KMS-11 (cell line): ENCODE results near the gene RTBDN.

Source experiments
- H2AFZ ChIP-seq: fragments of 200-600 bp; sonication (generic); 2 replicates; pipeline ENCODE4 v1.6.1; 2016; ENCODE audit warnings: antibody characterized with exemption, mixed run types, low read depth
- H3K27ac ChIP-seq: fragments of 200-600 bp; sonication (generic); 2 replicates; pipeline ENCODE4 v1.6.1; 2016; ENCODE audit warnings: mild to moderate bottlenecking, mixed run types
- H3K27me3 ChIP-seq: fragments of 200-600 bp; sonication (generic); 2 replicates; pipeline ENCODE4 v1.6.1; 2017; ENCODE audit warnings: mild to moderate bottlenecking, low read depth, mixed run types, moderate library complexity; ENCODE audit not compliant: insufficient read depth
- H3K36me3 ChIP-seq: fragments of 200-600 bp; sonication (generic); 2 replicates; pipeline ENCODE4 v1.6.1; 2017; ENCODE audit warnings: mild to moderate bottlenecking, mixed run types; ENCODE audit not compliant: insufficient read depth
- H3K4me1 ChIP-seq: fragments of 200-600 bp; sonication (generic); 2 replicates; pipeline ENCODE4 v1.6.1; 2016; ENCODE audit warnings: mild to moderate bottlenecking, low read depth, mixed run types; ENCODE audit not compliant: poor library complexity, severe bottlenecking
- H3K4me2 ChIP-seq: fragments of 200-600 bp; sonication (generic); 2 replicates; pipeline ENCODE4 v1.7.0; 2016; ENCODE audit warnings: mild to moderate bottlenecking, mixed run types
- H3K4me3 ChIP-seq: fragments of 200-600 bp; sonication (generic); IDR thresholded peaks from 2 replicates; pipeline ENCODE4 v1.6.1; 2017; ENCODE audit warnings: low read depth, low read length, mixed read lengths; ENCODE audit not compliant: insufficient read depth
- H3K79me2 ChIP-seq: fragments of 200-600 bp; sonication (generic); 2 replicates; pipeline ENCODE4 v1.6.1; 2016; ENCODE audit warnings: low read depth, mixed run types; ENCODE audit not compliant: insufficient read depth
- H3K9ac ChIP-seq: fragments of 200-600 bp; sonication (generic); 2 replicates; pipeline ENCODE4 v1.6.1; 2016; ENCODE audit warnings: mild to moderate bottlenecking, mixed run types
- H4K20me1 ChIP-seq: fragments of 200-600 bp; sonication (generic); 2 replicates; pipeline ENCODE4 v1.6.1; 2016; ENCODE audit warnings: mild to moderate bottlenecking, mixed run types; ENCODE audit not compliant: insufficient read depth
- CTCF ChIP-seq: fragments of 200-600 bp; sonication (generic); conservative IDR thresholded peaks from 2 replicates; pipeline ENCODE4 v1.6.1; 2017; ENCODE audit warnings: low read depth, mild to moderate bottlenecking, antibody characterized with exemption, low read length, moderate library complexity, mixed read lengths

RTBDN gene

GRCh38 chr19:12783291-12783848 is 51.0 kb downstream of the RTBDN start:
- Histone ChIP-seq H3K36me3 (no peaks in the 10 kb centered on the region), H3K27me3 (no peaks in the 10 kb centered on the region), H3K4me3 (no peak overlapping the region), H3K4me2 (no peak overlapping the region), H3K9ac (no peak overlapping the region), H3K27ac (no peak overlapping the region), H2AFZ (no peak overlapping the region), H3K79me2 (no peaks in the 10 kb centered on the region), H4K20me1 (no peaks in the 10 kb centered on the region), H3K4me1 (peaks cover 55% of the 10 kb centered on the region)
- TF ChIP-seq CTCF, result no peak

- H2AFZ ChIP-seq, result peak overlapping the region; percentile 96
- H4K20me1 ChIP-seq, result no peaks in the 10 kb centered on the region
- no peak for TF ChIP-seq CTCF
- H3K79me2 ChIP-seq, result no peaks in the 10 kb centered on the region
- H3K36me3 ChIP-seq, result no peaks in the 10 kb centered on the region
- no peak overlapping the region for H3K4me3 ChIP-seq
- peak overlapping the region; percentile 96 for H3K4me2 ChIP-seq
- no peak overlapping the region for H3K9ac ChIP-seq
- H3K27ac ChIP-seq, result peak overlapping the region; percentile 39; the same call in 1 of the 2 replicates
- H3K4me1 ChIP-seq, result peaks cover 49% of the 10 kb centered on the region
- no peaks in the 10 kb centered on the region for H3K27me3 ChIP-seq
These were observed 51.7 kb downstream of the RTBDN start for GRCh38 chr19:12782424-12783290.

DNA sequence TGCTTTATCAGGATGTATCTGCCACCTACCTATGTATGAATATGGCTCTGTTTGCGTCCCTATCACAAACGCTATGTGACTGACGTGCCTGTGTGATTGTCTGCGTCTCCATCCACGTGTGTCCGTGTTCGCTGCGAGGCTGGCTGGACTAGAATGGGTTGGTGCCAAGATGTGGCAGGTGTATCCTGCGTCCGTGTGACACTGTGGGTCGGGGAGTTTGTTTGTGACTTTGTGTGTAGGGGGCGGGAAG is 52.3 kb downstream of the RTBDN start:
- no peaks in the 10 kb centered on the region for H3K79me2 ChIP-seq
- peak overlapping the region; percentile 96 for H2AFZ ChIP-seq
- no peak for TF ChIP-seq CTCF
- no peaks in the 10 kb centered on the region for H3K27me3 ChIP-seq
- no peaks in the 10 kb centered on the region for H4K20me1 ChIP-seq
- peak overlapping the region; percentile 39; the same call in 1 of the 2 replicates for H3K27ac ChIP-seq
- no peaks in the 10 kb centered on the region for H3K36me3 ChIP-seq
- peaks cover 46% of the 10 kb centered on the region for H3K4me1 ChIP-seq
- no peak overlapping the region for H3K4me3 ChIP-seq
- H3K9ac ChIP-seq, result no peak overlapping the region
- peak overlapping the region; percentile 96 for H3K4me2 ChIP-seq

DNA sequence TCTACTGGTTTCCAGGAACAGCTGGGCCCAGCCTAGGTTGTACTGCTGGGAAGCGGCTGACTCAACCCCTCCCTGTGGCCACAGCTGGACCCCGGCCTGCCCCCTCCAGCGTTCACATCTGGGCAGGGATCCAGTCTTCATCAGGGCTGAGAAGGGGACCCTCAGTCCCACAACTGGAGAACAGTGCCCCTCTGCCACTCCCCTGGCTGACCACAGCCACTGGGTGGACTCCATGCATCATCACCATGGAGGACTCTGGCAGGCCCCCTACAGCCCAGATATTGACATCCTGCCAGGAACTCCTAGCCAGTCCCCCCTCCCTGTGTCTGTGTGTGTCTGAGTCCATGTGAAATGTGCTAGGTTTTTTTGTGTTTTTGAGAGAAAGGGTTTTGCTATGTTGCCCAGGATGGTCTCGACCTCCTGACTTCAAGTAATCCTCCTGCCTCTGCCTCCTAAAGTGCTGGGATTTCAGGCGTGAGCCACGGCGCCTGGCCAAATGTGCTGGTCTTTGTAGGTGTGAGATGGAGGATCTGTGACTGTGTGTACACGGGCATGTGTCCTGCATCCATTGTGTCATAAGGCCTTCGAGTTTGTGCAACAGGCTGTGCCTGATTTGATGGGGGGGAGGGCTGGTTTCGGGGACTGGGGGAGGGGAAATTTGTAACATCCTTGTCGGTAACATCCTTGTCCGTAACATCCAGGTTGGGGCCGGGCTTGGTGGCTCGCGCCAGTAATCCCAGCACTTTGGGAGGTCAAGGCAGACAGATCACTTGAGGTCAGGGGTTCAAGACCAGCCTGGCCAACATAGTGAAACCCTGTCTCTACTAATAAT is 55.0 kb downstream of the RTBDN start:
- no peak for TF ChIP-seq CTCF
- Histone ChIP-seq H3K27me3 (no peaks in the 10 kb centered on the region), H3K27ac (no peak overlapping the region), H3K4me3 (no peak overlapping the region), H2AFZ (no peak overlapping the region), H4K20me1 (no peaks in the 10 kb centered on the region), H3K36me3 (no peaks in the 10 kb centered on the region), H3K9ac (no peak overlapping the region), H3K79me2 (no peaks in the 10 kb centered on the region), H3K4me1 (peaks cover 24% of the 10 kb centered on the region), H3K4me2 (no peak overlapping the region)
